HEK293 (cell line): Measurements from ENCODE around the gene MORN3.

Source experiments
- CTCF ChIA-PET: fragments of 350-600 bp; formaldehyde crosslinking; extraction: SDS; loops from one replicate; lab custom pipeline; 2021; ENCODE audit warnings: antibody characterized with exemption; lab: Yijun Ruan, JAX
- POLR2A ChIA-PET: fragments of 300-600 bp; formaldehyde crosslinking; extraction: SDS; loops from one replicate; lab custom pipeline; 2020; ENCODE audit warnings: antibody characterized with exemption, inconsistent platforms; lab: Yijun Ruan, JAX
- H3K27ac ChIP-seq: fragments of 200-500 bp; sonication (Bioruptor generic); 2 replicates; pipeline ENCODE4 v1.5.1; 2014; ENCODE audit warnings: low read depth, low read length, control low read depth, inconsistent platforms; ENCODE audit errors: extremely low read depth
- H3K36me3 ChIP-seq, 2 experiments: fragments of 200-500 bp in 1 of 2; sonication (Bioruptor generic) in 1 of 2; 1 replicate in 1 of 2; 2 replicates in 1 of 2; pipeline ENCODE4 v1.5.1; 2014 to 2017; ENCODE audit warnings: inconsistent platforms in 2 of 2, low read length in 2 of 2; ENCODE audit not compliant: control insufficient read depth in 2 of 2, insufficient read depth in 1 of 2
- H3K4me1 ChIP-seq: fragments of 200-500 bp; sonication (Bioruptor generic); 2 replicates; pipeline ENCODE4 v1.5.1; 2014; ENCODE audit warnings: mild to moderate bottlenecking, low read length, inconsistent platforms; ENCODE audit not compliant: control insufficient read depth, insufficient read depth
- H3K4me3 ChIP-seq: 2 replicates; pipeline ENCODE4 v1.5.1; 2011; ENCODE audit warnings: low read depth, mild to moderate bottlenecking, control low read depth, low read length, moderate library complexity
- H3K9me3 ChIP-seq: fragments of 200-500 bp; sonication (Bioruptor generic); 2 replicates; pipeline ENCODE4 v1.5.1; 2014; ENCODE audit warnings: low read depth, low read length, inconsistent platforms; ENCODE audit not compliant: control insufficient read depth, insufficient read depth
- GLI4 ChIP-seq: fragments of 450-650 bp; formaldehyde crosslinking; IDR thresholded peaks from 2 replicates; pipeline ENCODE4 v1.5.1; 2016; ENCODE audit warnings: missing biosample characterization, missing genetic modification characterization
- GLIS1 ChIP-seq: fragments of 450-650 bp; formaldehyde crosslinking; IDR thresholded peaks from 2 replicates; pipeline ENCODE4 v1.5.1; 2016; ENCODE audit warnings: missing biosample characterization, missing genetic modification characterization
- GLIS2 ChIP-seq: fragments of 450-650 bp; formaldehyde crosslinking; IDR thresholded peaks from 2 replicates; pipeline ENCODE4 v1.5.1; 2016; ENCODE audit warnings: missing biosample characterization, missing genetic modification characterization
- KLF1 ChIP-seq: fragments of 450-650 bp; formaldehyde crosslinking; IDR thresholded peaks from 2 replicates; pipeline ENCODE4 v1.5.1; 2016; ENCODE audit warnings: missing biosample characterization, missing genetic modification characterization
- MZF1 ChIP-seq: fragments of 450-650 bp; formaldehyde crosslinking; IDR thresholded peaks from 2 replicates; pipeline ENCODE4 v1.5.1; 2017; ENCODE audit warnings: missing biosample characterization, missing genetic modification characterization, borderline replicate concordance
- PRDM1 ChIP-seq: fragments of 450-650 bp; formaldehyde crosslinking; IDR thresholded peaks from 2 replicates; pipeline ENCODE4; 2016; ENCODE audit warnings: missing biosample characterization, missing genetic modification characterization
- WT1 ChIP-seq: fragments of 450-650 bp; formaldehyde crosslinking; IDR thresholded peaks from 2 replicates; pipeline ENCODE4 v1.5.1; 2016; ENCODE audit warnings: missing biosample characterization, missing genetic modification characterization
- YY1 ChIP-seq: fragments of 450-650 bp; formaldehyde crosslinking; IDR thresholded peaks from 2 replicates; pipeline ENCODE4 v1.5.1; 2018; ENCODE audit warnings: missing biosample characterization, missing genetic modification characterization
- ZBTB7A ChIP-seq: fragments of 450-650 bp; formaldehyde crosslinking; IDR thresholded peaks from 2 replicates; pipeline ENCODE4 v1.5.1; 2016; ENCODE audit warnings: low read depth, missing biosample characterization, missing genetic modification characterization
- ZFP3 ChIP-seq: fragments of 450-650 bp; formaldehyde crosslinking; IDR thresholded peaks from 2 replicates; pipeline ENCODE4 v1.5.1; 2016; ENCODE audit warnings: low read depth, missing biosample characterization, missing genetic modification characterization
- ZNF140 ChIP-seq: fragments of 450-650 bp; formaldehyde crosslinking; IDR thresholded peaks from 2 replicates; pipeline ENCODE4 v1.5.1; 2016; ENCODE audit warnings: missing biosample characterization, missing genetic modification characterization
- ZNF416 ChIP-seq: fragments of 450-650 bp; formaldehyde crosslinking; IDR thresholded peaks from 2 replicates; pipeline ENCODE4 v1.5.1; 2016; ENCODE audit warnings: missing biosample characterization, missing genetic modification characterization
- ZNF449 ChIP-seq: fragments of 450-650 bp; formaldehyde crosslinking; IDR thresholded peaks from 2 replicates; pipeline ENCODE4 v1.5.1; 2017; ENCODE audit warnings: missing biosample characterization, mild to moderate bottlenecking, missing genetic modification characterization, moderate library complexity
- ZNF530 ChIP-seq: fragments of 450-650 bp; formaldehyde crosslinking; IDR thresholded peaks from 2 replicates; pipeline ENCODE4 v1.5.1; 2016; ENCODE audit warnings: low read depth, missing biosample characterization, missing genetic modification characterization
- ZNF621 ChIP-seq: fragments of 450-650 bp; formaldehyde crosslinking; IDR thresholded peaks from 2 replicates; pipeline ENCODE4 v1.5.1; 2017; ENCODE audit warnings: missing biosample characterization, missing genetic modification characterization
- ZNF654 ChIP-seq: fragments of 450-650 bp; formaldehyde crosslinking; IDR thresholded peaks from 2 replicates; pipeline ENCODE4 v1.5.1; 2016; ENCODE audit warnings: low read depth, missing biosample characterization, missing genetic modification characterization
- ZNF701 ChIP-seq: fragments of 450-650 bp; formaldehyde crosslinking; IDR thresholded peaks from 2 replicates; pipeline ENCODE4 v1.5.1; 2016; ENCODE audit warnings: missing biosample characterization, missing genetic modification characterization
- ZNF768 ChIP-seq: fragments of 450-650 bp; formaldehyde crosslinking; IDR thresholded peaks from 2 replicates; pipeline ENCODE4 v1.5.1; 2018; ENCODE audit warnings: missing biosample characterization, mild to moderate bottlenecking, missing genetic modification characterization
- ZSCAN23 ChIP-seq: fragments of 450-650 bp; formaldehyde crosslinking; IDR thresholded peaks from 2 replicates; pipeline ENCODE4 v1.5.1; 2016; ENCODE audit warnings: missing biosample characterization, missing genetic modification characterization
- TF ChIP-seq, protein P1 (sequence below): fragments of 450-650 bp; formaldehyde crosslinking; IDR thresholded peaks from 2 replicates; pipeline ENCODE4 v1.5.1; 2016; ENCODE audit warnings: missing biosample characterization, missing genetic modification characterization

The MORN3 gene

DNA sequence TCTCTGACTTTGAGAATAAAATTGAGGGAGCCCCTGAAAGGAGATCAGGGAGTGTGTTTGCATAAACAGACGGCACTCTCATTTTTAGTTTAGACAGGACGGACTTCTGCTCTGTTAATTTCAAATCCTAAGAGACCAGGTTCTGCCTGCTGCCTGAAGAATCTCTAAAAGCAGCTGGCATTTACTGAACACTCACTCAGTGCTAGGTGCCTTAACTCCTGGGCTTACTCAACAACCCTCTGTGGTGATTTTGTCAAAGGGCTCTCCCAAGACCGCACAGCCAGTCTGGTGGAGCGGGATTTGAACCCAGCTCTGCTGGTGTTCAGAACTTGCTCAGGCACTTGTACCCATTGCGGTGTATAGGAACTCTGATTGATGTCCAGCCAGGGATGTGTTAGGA, 40.9 kb downstream of the MORN3 start:
- H3K27ac ChIP-seq: no peak overlapping the region
- CTCF ChIA-PET: interaction anchor here (0.6 to 7.6 kb wide), 3 partner anchors 75 to 183 kb away, joined by 3 to 103 read pairs (median 3); no protein-coding TSS in a partner anchor
- peaks cover 12% of the 10 kb centered on the region for H3K4me1 ChIP-seq

GRCh38 chr12:121628037-121628436, 41.4 kb downstream of the MORN3 start:
- CTCF ChIA-PET: interaction anchor here (0.7 to 7.6 kb wide), 5 partner anchors 20 to 83 kb away, joined by 3 to 103 read pairs (median 3); no protein-coding TSS in a partner anchor
- Histone ChIP-seq H3K27ac (peak overlapping the region; percentile 7; the same call in 1 of the 2 replicates), H3K4me3 (no peak overlapping the region), H3K4me1 (peaks cover 9% of the 10 kb centered on the region), H3K36me3 (no peaks in the 10 kb centered on the region), H3K9me3 (no peaks in the 10 kb centered on the region)
- TF ChIP-seq WT1 (peak; percentile 53; the same call in 1 of the 2 replicates), KLF1 (tag by site-specific recombination) (peak; percentile 66; the same call in 1 of the 2 replicates), GLIS2 (tag by site-specific recombination) (0 out of 2 replicates have a peak, but pooled peaks have one; percentile 9), PRDM1 (peak; percentile 14; the same call in 1 of the 2 replicates), GLIS1 (tag by site-specific recombination) (no peak), ZFP3 (tag by site-specific recombination) (no peak)
- POLR2A ChIA-PET: interaction anchor here (0.6 to 1.8 kb wide), 3 partner anchors 58 to 228 kb away, joined by 3 to 6 read pairs (median 4); partner anchors contain the start of gene RNF34

More for the DNA sequence above, 40.9 kb downstream of the MORN3 start:
- POLR2A ChIA-PET: interaction anchor here (0.7 kb wide), 1 partner anchor 11 kb away, joined by 3 read pairs; no protein-coding TSS in a partner anchor
- H3K9me3 ChIP-seq: no peaks in the 10 kb centered on the region
- TF ChIP-seq ZNF768 (no peak), ZNF701 (tag by site-specific recombination) (no peak), ZNF530 (tag by site-specific recombination) (no peak), MZF1 (tag by site-specific recombination) (no peak), YY1 (tag by site-specific recombination) (no peak), ZBTB7A (tag by site-specific recombination) (no peak), GLI4 (no peak), ZNF449 (tag by site-specific recombination) (no peak), ZNF416 (tag by site-specific recombination) (no peak), ZNF654 (tag by site-specific recombination) (no peak), ZNF621 (tag by site-specific recombination) (no peak), ZNF140 (no peak), ZSCAN23 (tag by site-specific recombination) (no peak)
- TF ChIP-seq, protein P1, sequence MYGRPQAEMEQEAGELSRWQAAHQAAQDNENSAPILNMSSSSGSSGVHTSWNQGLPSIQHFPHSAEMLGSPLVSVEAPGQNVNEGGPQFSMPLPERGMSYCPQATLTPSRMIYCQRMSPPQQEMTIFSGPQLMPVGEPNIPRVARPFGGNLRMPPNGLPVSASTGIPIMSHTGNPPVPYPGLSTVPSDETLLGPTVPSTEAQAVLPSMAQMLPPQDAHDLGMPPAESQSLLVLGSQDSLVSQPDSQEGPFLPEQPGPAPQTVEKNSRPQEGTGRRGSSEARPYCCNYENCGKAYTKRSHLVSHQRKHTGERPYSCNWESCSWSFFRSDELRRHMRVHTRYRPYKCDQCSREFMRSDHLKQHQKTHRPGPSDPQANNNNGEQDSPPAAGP: no peak
- H3K36me3 ChIP-seq: no peaks in the 10 kb centered on the region
- H3K4me3 ChIP-seq: no peak overlapping the region
